ENCODE data around the gene HERC4. TPM values are rescaled to one million over a fixed set of nuclear protein-coding genes. Genes with fewer than 3 reads are reported as not detected.

Gene HERC4
- total and polyA plus RNA-seq, 2 donors (not counting 3 experiments of a cell fraction or from before 2014, with no cell fraction given): 10.6 to 73.7 TPM

- BruUV-seq (replicated peaks): no TSS peak
- Histone ChIP-seq H3K4me3 (replicated peaks in 1 of 3; ENCODE audit: insufficient read depth in 1 of 3, low read depth in 1 of 3, low read length in 3 of 3) (no peak overlapping the region), H3K79me2 (ENCODE audit: control insufficient read depth, insufficient read depth, low read length) (no peaks in the 10 kb centered on the region)
Observed at GRCh38 chr10:68010426-68010940, 64.6 kb downstream of the HERC4 start.

GRCh38 chr10:68007356-68007755 is 67.7 kb downstream of the HERC4 start:
- FAIRE-seq (no peak), DNase-seq (ENCODE audit: low read depth, low spot score) (no peak)
- H3K4me2 ChIP-seq (ENCODE audit: insufficient read depth, low read length): no peak overlapping the region
- intact Hi-C loops (cut with micrococcal nuclease): no loop called here
- H3K9me1 ChIP-seq (replicated peaks; ENCODE audit: control insufficient read depth, extremely low read depth, insufficient read depth, low read length): no peaks in the 10 kb centered on the region
- POLR2A ChIA-PET: no interaction called here
- no peaks in the 10 kb centered on the region for H3K9me3 ChIP-seq (replicated peaks; ENCODE audit: control insufficient read depth, insufficient read depth, low read length)
- no peak overlapping the region for H2AFZ ChIP-seq (ENCODE audit: low read depth, low read length)
- H3K27me3 ChIP-seq (ENCODE audit: control insufficient read depth in 2 of 2, insufficient read depth in 2 of 2, low read length in 2 of 2): no peaks in the 10 kb centered on the region
- no peaks in the 10 kb centered on the region for H4K20me1 ChIP-seq (replicated peaks; ENCODE audit: control insufficient read depth, extremely low read depth, insufficient read depth, low read length)
- no peak overlapping the region for H3K9ac ChIP-seq (replicated peaks; ENCODE audit: extremely low read depth, insufficient read depth, low read length)
- H3K27ac ChIP-seq (ENCODE audit: insufficient read depth, low read depth, low read length): no peak overlapping the region
- H3K4me1 ChIP-seq (ENCODE audit: control insufficient read depth, extremely low read depth, insufficient read depth, low read length): no peaks in the 10 kb centered on the region
- TF ChIP-seq FOS (IDR thresholded peaks at IDR 0.05; ENCODE audit: borderline replicate concordance, insufficient read depth, low read length) (no peak), MYC (IDR thresholded peaks at IDR 0.05; ENCODE audit: low read depth, low read length) (no peak), GATA2 (IDR thresholded peaks at IDR 0.05; ENCODE audit: insufficient read depth, insufficient read length, low read depth, low read length) (no peak), MAX (IDR thresholded peaks at IDR 0.05; ENCODE audit: insufficient read depth, insufficient read length) (no peak)
- BruUV-seq (replicated peaks): no TSS peak
- dilution Hi-C loops (cut with MboI; ENCODE audit: extremely low pct_ligation_motif_present, low sequenced_read_pairs): no loop called here
- peaks cover 3 to 6% of the 10 kb centered on the region in 2 experiments for H3K36me3 ChIP-seq (ENCODE audit: control insufficient read depth in 2 of 2, extremely low read depth in 1 of 2, insufficient read depth in 2 of 2, low read length in 2 of 2)
- CTCF ChIA-PET: no interaction called here
- H3K79me2 ChIP-seq (ENCODE audit: control insufficient read depth, insufficient read depth, low read length): no peaks in the 10 kb centered on the region
- H3K4me3 ChIP-seq (replicated peaks in 1 of 3; ENCODE audit: insufficient read depth in 1 of 3, low read depth in 1 of 3, low read length in 3 of 3): no peak overlapping the region

More at GRCh38 chr10:68010426-68010940, 64.6 kb downstream of the HERC4 start:
- no peak for FAIRE-seq
- no peaks in the 10 kb centered on the region for H3K9me3 ChIP-seq (replicated peaks; ENCODE audit: control insufficient read depth, insufficient read depth, low read length)
- no peak overlapping the region for H3K9ac ChIP-seq (replicated peaks; ENCODE audit: extremely low read depth, insufficient read depth, low read length)
- dilution Hi-C loops (cut with MboI; ENCODE audit: extremely low pct_ligation_motif_present, low sequenced_read_pairs): no loop called here
- no peaks in the 10 kb centered on the region for H3K4me1 ChIP-seq (ENCODE audit: control insufficient read depth, extremely low read depth, insufficient read depth, low read length)
- intact Hi-C loops (cut with micrococcal nuclease): no loop called here
- ChIA-PET POLR2A (no interaction called here), CTCF (no interaction called here)
- no peaks in the 10 kb centered on the region for H3K27me3 ChIP-seq (ENCODE audit: control insufficient read depth in 2 of 2, insufficient read depth in 2 of 2, low read length in 2 of 2)
- H2AFZ ChIP-seq (ENCODE audit: low read depth, low read length): no peak overlapping the region
- no peak overlapping the region for H3K27ac ChIP-seq (ENCODE audit: insufficient read depth, low read depth, low read length)
- no peak overlapping the region for H3K4me2 ChIP-seq (ENCODE audit: insufficient read depth, low read length)
- no peaks in the 10 kb centered on the region for H3K9me1 ChIP-seq (replicated peaks; ENCODE audit: control insufficient read depth, extremely low read depth, insufficient read depth, low read length)
- H4K20me1 ChIP-seq (replicated peaks; ENCODE audit: control insufficient read depth, extremely low read depth, insufficient read depth, low read length): no peaks in the 10 kb centered on the region
- DNase-seq (ENCODE audit: low read depth, low spot score): no peak
- H3K36me3 ChIP-seq (ENCODE audit: control insufficient read depth in 2 of 2, extremely low read depth in 1 of 2, insufficient read depth in 2 of 2, low read length in 2 of 2): peaks cover 3 to 6% of the 10 kb centered on the region in 2 experiments
- TF ChIP-seq MYC (IDR thresholded peaks at IDR 0.05; ENCODE audit: low read depth, low read length): no peak
- TF ChIP-seq POLR2A (IDR thresholded peaks at IDR 0.05; ENCODE audit: low read depth, low read length): no peak
- TF ChIP-seq MAX (IDR thresholded peaks at IDR 0.05; ENCODE audit: insufficient read depth, insufficient read length): no peak

Measured in endothelial cell of umbilical vein (primary cell).